GM21576 (cell line): ENCODE data around the gene MRC2.

Source experiments
- ATAC-seq: cut with Tn5 transposase; IDR thresholded peaks from one replicate; pipeline ENCODE4 v1.9.1; 2021; ENCODE audit warnings: mild to moderate bottlenecking, moderate library complexity; ENCODE audit not compliant: unreplicated experiment

The MRC2 gene

DNA sequence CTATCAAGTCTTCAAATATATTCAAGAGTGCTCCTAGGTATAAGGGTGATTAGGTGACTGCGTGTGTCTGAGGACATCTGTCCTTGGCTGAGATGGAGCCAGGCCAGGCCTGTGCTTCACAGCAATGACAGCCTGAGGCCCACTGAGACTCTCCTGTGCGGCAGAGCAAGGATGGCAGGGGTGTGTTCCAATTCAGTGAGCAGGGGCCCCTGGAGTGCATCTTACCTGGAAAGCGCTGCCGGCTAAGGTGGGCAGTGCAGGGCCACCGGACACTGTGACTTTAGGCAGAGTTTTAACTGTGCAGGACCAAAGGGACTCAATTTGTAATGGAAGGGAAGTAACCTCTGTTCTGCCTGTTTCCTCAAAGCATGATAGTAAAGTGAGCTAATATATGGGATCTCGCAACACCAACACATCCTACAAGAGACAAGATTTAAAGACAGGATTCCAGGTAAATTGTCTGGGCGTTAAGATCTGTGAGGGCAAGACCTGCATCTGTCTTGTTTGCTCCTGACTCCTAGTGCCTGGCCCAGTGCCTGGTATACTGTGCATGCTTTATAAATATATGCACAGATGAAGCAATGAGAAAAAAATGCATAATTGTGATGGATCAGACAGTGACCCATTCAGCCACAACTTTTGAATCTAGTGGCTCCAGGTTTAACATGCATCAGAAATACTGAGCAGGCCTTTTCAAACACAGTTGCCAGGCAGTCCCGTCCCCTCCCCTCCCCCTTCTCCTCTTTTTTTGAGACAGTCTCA lies 86.7 kb downstream of the MRC2 start:
- no peak for ATAC-seq

- ATAC-seq, result no peak
Observed at GRCh38 chr17:62715882-62716390, 88.5 kb downstream of the MRC2 start.

GRCh38 chr17:62716834-62717588 lies 89.5 kb downstream of the MRC2 start:
- ATAC-seq, result no peak

DNA sequence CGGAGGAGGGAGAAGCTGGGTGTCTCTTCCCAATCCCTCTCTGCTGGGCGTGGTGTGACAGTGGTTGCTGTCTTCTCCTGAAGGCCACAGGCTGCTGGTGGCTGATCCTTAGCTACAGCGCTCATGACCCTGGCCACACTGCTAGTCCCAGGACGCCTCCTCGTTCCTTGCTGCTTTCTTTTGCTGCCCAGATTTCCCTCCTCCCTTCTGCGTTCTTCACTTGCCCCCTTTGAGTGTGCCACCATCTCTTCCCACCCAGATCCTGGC lies 90.1 kb downstream of the MRC2 start:
- no peak for ATAC-seq

DNA sequence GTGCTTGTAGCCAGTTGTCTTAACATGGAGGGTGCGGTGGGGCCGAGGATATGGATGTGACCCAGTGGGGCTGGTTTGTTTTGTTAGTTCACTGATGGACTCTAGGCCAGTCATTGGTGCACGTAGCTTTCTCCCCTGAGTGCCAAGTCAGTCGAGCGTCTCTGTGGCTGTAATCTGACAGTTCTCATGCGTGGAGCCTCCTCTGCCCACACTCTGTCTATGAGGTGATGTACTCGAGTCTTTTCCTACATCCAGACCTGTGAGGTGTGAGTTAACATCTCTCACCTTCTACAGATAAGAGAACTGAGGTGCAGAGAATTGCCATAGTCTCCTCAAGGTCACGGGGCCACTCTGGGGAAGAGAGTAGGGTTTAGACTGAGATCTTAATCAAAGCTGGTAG lies 90.4 kb downstream of the MRC2 start:
- no peak for ATAC-seq

GRCh38 chr17:62718429-62718828 lies 91.0 kb downstream of the MRC2 start:
- ATAC-seq, result no peak

DNA sequence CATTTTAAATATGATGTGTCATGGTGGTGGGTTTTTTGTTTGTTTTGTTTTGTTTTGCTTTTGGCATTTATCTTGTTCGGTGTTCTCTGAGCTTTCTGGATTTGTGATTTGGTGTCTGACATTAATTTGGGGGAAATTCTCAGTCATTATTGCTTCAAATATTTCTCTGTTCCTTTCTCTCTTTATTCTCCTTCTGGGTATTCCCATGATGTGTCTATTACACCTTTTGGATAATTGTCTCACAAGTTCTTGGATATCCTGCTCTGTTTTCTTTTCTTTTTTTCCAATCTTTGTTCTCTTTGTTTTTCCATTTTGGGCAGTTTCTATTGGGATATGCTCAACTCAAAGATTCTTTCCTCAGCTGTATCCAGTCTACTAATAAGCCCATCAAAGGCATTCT lies 92.1 kb downstream of the MRC2 start:
- ATAC-seq, result no peak

DNA sequence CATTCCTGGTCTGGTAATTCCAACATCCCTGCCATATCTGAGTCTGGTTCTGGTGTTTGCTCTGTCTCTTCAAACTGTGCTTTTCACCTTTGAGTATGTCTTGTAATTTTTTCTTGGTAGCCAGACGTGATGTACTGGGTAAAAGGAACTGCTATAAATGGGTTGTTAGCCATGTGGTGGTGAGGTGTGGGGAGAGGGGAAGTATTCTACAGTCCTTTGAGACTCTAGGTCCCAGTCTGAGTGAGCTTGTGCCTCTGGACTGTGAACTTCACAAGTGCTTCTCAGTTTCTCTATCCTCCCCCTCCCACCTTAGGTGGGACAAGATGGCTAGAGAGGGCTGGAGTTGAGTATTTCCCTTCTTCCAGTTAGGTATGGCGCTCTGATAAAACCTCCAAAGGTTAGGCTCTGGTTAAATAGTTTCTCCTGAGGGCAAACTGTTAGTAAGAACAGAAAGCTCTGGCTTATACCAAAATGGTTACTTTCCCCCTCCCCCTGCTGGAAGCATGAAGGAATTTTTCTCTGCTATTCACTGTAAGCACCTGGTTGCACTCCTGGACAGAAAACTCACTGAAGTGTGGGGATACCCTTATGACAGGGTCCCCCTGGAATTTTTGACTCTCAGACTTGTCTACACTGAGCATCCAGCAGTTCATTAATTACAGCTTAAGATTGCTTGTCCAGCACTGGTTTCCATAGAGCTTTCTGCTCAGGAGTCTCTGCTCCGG lies 92.8 kb downstream of the MRC2 start:
- no peak for ATAC-seq

- no peak for ATAC-seq
Observed at GRCh38 chr17:62722625-62723024, 95.2 kb downstream of the MRC2 start.

- ATAC-seq, result no peak
Observed at GRCh38 chr17:62723842-62724241, 96.4 kb downstream of the MRC2 start.

DNA sequence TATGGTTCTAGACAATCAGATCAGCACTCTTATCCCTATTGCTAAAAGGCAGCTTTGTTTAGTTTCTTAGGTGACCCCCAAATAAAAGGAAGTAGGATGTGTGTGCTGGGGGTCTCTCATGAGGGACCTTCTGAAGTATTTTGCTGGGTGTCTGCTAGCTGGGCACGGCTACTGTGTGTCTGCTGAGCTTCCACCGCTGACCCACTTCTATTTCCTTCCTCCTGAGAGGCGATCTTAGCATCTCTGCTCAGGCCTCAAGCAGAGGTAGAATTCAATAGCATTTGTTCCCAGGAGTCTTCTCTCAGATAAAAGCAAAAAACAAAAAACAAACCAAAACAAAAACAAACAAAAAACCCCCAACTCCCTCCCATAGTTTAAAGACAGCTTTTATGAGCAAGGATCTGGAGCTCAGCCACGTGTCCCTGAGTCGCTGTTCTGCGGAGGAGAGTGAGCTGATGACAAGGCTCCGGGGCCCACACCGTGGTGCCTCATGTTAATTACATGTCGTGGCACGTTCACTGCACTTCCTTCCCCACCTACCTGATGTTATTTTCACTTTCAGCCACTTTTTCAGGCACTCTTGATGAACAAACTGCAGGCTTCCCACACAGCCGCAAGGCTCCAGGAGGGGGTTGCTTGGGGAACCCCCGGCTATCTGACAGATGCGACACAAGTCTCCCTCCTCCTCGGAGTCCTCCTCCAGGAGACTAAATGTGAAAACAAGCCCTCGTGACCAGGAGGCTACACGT lies 97.1 kb downstream of the MRC2 start:
- ATAC-seq, result peak; percentile 90

DNA sequence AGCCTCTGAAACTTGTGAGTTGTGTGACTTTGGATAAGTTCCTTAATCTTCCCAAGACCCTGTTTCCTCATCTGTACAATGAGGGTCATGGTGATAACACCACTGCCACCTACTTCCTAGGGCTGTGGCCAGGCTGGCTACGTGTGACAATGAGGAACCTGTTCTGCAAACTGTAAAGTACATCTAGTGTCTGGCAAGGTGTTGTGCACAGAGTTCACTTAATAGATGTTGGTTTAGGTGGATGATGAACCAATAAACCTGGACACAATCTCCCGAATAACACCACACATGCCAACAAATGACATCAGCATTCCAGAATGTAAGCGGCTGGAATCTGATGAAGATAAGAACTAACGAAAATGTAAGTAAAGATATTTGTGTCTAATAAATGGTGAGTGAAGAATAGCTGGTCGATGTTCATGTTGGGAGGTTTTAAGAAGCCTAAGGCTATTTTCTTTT lies 98.3 kb downstream of the MRC2 start:
- no peak for ATAC-seq

GRCh38 chr17:62727916-62728672 lies 100.6 kb downstream of the MRC2 start:
- ATAC-seq, result no peak

DNA sequence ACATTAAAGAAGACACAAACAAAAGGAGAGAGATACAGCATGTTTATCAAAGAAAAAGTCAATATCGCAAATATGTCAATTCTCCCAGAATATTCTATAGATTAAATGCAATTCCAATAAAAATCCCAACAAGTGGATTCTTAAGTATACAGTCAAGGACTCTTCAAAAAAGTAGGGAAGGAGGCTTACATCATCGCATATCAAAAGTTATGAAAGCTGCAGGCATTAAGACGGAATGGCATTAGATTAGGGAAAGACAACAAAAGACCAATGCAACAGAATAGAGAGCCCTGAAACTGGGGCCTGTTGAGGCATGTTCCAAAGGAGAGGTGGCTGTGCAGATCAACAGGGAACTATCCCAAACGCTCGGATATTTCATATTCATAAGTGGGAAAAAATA lies 104.7 kb downstream of the MRC2 start:
- no peak for ATAC-seq

GRCh38 chr17:62735044-62735651 lies 107.7 kb downstream of the MRC2 start:
- no peak for ATAC-seq

DNA sequence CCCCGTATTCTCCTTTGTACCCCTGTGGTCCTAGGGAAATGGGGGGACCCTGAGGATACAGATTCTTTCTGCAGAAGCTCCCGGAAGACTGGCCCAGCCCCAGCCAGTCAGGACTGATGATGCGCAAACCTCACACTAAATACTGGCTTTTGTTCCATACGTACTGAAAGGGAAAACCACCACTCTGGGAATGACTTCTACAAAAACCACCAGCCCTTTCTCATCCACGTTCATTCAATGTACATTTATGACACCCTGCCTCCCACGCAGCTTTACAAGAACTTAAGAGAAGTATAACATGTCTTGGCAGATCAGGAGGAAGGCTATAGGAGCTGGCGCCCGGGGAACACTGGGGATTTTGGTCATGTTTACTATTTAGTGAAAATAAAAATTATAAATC lies 110.0 kb downstream of the MRC2 start:
- no peak for ATAC-seq

DNA sequence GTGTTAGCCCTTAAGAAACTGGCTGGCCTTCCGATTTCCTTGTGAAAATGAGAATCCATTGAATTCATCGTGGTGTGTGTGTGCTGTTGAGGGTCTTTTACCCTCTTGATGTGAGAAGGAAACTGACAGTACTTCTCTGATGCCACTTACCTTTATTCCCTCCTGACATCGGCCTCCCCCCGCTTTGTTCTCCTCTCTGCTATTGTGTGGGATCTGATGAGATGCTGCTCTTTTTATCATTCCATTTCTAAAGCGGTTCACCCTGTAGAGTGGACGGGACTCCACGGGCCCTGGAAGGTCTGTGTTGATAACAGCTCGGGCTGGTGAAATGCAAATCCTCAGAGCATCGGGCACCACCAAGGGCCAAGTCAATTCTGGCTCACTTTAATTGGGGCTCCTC lies 110.8 kb downstream of the MRC2 start:
- ATAC-seq, result no peak

DNA sequence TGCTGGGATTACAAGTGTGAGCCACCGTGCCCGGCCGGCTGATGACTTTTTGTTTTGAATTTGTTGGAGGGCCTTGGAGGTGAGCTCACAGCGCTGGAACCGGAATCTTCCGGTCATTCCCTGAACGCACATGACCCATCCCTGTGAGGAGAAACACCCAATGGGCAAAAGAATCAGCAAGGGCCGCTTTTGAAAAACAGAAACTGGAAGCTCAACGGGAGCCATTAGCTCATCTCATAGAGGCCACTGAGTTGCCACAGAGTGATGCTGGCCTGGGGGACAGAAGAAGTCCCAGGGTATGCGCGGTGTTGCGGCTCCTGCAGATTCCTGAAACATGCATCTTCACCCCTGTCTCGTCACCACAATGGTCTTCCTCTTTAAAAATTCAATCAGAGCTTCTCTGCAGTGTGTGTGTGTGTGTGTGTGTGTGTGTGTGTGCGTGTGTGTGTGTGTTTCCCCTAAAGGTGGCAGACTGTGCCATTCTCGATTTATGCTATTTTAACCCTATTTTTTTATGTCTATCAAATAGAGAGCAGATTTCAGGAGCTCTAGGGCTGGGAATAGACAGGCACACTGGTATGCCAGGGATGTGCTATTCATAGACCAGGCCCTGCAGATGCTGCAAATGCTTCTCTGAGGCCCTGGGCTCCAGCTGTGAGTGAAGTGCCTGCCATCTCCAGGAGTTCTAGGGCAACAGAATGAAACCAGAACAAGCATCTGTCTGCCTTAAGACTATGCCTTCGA lies 112.3 kb downstream of the MRC2 start:
- ATAC-seq, result no peak

DNA sequence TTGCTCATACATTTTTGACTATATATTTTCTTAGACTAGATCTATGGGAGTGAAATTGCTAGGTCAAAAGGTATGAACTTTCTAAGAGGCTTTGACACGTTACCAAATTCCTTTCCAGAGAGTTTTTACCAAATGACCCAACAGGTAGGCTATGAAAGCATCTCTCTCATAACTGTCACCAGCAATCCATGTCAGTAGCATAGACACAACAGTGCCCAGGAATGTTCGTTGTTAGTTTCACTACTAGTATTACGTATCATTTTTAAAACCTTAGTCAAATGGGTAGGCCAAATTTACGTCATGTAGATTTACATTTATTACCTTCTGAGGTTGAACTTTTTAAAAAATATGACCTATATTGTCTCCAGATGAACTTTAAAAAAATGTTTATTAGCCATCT lies 113.8 kb downstream of the MRC2 start:
- no peak for ATAC-seq
